Smooth muscle cell (in vitro differentiated cells): ENCODE data around the gene SCYGR1. TPM values are rescaled to one million over a fixed set of nuclear protein-coding genes. Genes with fewer than 3 reads are reported as not detected.

Experiments used
- DNase-seq: peaks from one replicate; lab custom pipeline; 2025; ENCODE audit not compliant: unreplicated experiment; lab: John Stamatoyannopoulos, UW
- H2AFZ ChIP-seq: fragments of 200-600 bp; sonication (generic); 2 replicates; pipeline ENCODE4 v1.6.0; 2016; ENCODE audit warnings: antibody characterized with exemption, low read depth, mild to moderate bottlenecking
- H3F3A ChIP-seq: fragments of 200-600 bp; sonication (generic); 2 replicates; pipeline ENCODE4 v1.6.0; 2017; ENCODE audit warnings: antibody characterized with exemption, low read depth
- H3K27ac ChIP-seq: fragments of 200-600 bp; sonication (generic); 2 replicates; pipeline ENCODE4 v1.5.1; 2016; ENCODE audit warnings: low read depth, mild to moderate bottlenecking
- H3K27me3 ChIP-seq: fragments of 200-600 bp; sonication (generic); 2 replicates; pipeline ENCODE4 v1.6.1; 2016; ENCODE audit warnings: low read depth, mild to moderate bottlenecking
- H3K36me3 ChIP-seq: fragments of 200-600 bp; sonication (generic); 2 replicates; pipeline ENCODE4 v1.5.1; 2016; ENCODE audit warnings: low read depth
- H3K4me1 ChIP-seq: fragments of 200-600 bp; sonication (generic); 2 replicates; pipeline ENCODE4 v1.5.1; 2016; ENCODE audit warnings: low read depth
- H3K4me2 ChIP-seq: fragments of 200-600 bp; sonication (generic); 2 replicates; pipeline ENCODE4 v1.6.0; 2016; ENCODE audit warnings: mild to moderate bottlenecking
- H3K4me3 ChIP-seq: fragments of 200-600 bp; sonication (generic); 2 replicates; pipeline ENCODE4 v1.5.1; 2016; ENCODE audit warnings: mild to moderate bottlenecking
- H3K79me2 ChIP-seq: fragments of 200-600 bp; sonication (generic); 2 replicates; pipeline ENCODE4 v1.6.0; 2016; ENCODE audit warnings: low read depth, mild to moderate bottlenecking
- H3K9ac ChIP-seq: fragments of 200-600 bp; sonication (generic); 2 replicates; pipeline ENCODE4 v1.6.0; 2016; ENCODE audit warnings: low read depth
- H3K9me3 ChIP-seq: fragments of 200-600 bp; sonication (generic); replicated peaks from 2 replicates; pipeline ENCODE4 v1.5.1; 2016; ENCODE audit warnings: low read depth
- H4K20me1 ChIP-seq: fragments of 200-600 bp; sonication (generic); 2 replicates; pipeline ENCODE4 v1.6.0; 2016; ENCODE audit warnings: low read depth
- CTCF ChIP-seq: fragments of 200-600 bp; sonication (generic); IDR thresholded peaks from 2 replicates; pipeline ENCODE4 v1.5.1; 2017; ENCODE audit warnings: borderline replicate concordance, mild to moderate bottlenecking, antibody characterized with exemption; ENCODE audit not compliant: insufficient read depth, poor library complexity, severe bottlenecking
- WGBS: methylation state at CpG from one replicate; pipeline ENCODE4 v1.1.7; 2016; ENCODE audit warnings: low lambda C conversion rate; 5-methylcytosine and 5-hydroxymethylcytosine counted together
- polyA plus RNA-seq: library from polyadenylated mRNA; unstranded; fragments of >200 nt; fragmentation: Nextera tagmentation; extraction: Ambion mirVana; gene quantifications from 2 replicates; pipeline ENCODE4 v1.2.1, GENCODE V29; 2016
- total RNA-seq: library from RNA; depleted of rRNA; stranded (reverse); fragments of >200 nt; gene quantifications from 2 replicates; pipeline ENCODE4 v1.2.3, GENCODE V29; 2014

SCYGR1 gene
- total and polyA plus RNA-seq, 2 experiments from 2014 or later = not detected

GRCh38 chr2:227398684-227399670, 11.2 kb upstream of the SCYGR1 start:
- DNase-seq = no peak
- H3K27ac ChIP-seq = no peak overlapping the region
- no peaks in the 10 kb centered on the region for H3K9me3 ChIP-seq
- H3K4me2 ChIP-seq = no peak overlapping the region
- H3K79me2 ChIP-seq = no peaks in the 10 kb centered on the region
- H3F3A ChIP-seq = no peaks in the 10 kb centered on the region
- no peaks in the 10 kb centered on the region for H3K27me3 ChIP-seq
- WGBS = 88% methylated on average over 4 of the region's 4 CpGs
- H3K4me1 ChIP-seq = no peaks in the 10 kb centered on the region
- H3K4me3 ChIP-seq = no peak overlapping the region
- no peaks in the 10 kb centered on the region for H4K20me1 ChIP-seq
- no peaks in the 10 kb centered on the region for H3K36me3 ChIP-seq
- TF ChIP-seq CTCF = no peak
- no peak overlapping the region for H2AFZ ChIP-seq
- no peak overlapping the region for H3K9ac ChIP-seq

GRCh38 chr2:227397562-227397961, 9.8 kb upstream of the SCYGR1 start:
- 80% methylated on average over 4 of the region's 4 CpGs for WGBS

GRCh38 chr2:227395556-227395955, 7.8 kb upstream of the SCYGR1 start:
- no peaks in the 10 kb centered on the region for H3K9me3 ChIP-seq
- no peak overlapping the region for H3K9ac ChIP-seq
- no peak for TF ChIP-seq CTCF
- no peak for DNase-seq
- H3K36me3 ChIP-seq = no peaks in the 10 kb centered on the region
- no peak overlapping the region for H3K4me2 ChIP-seq
- H3K4me1 ChIP-seq = no peaks in the 10 kb centered on the region
- 96% methylated on average over 1 of the region's 1 CpG for WGBS
- H2AFZ ChIP-seq = no peak overlapping the region
- H3K4me3 ChIP-seq = no peak overlapping the region
- H3F3A ChIP-seq = no peaks in the 10 kb centered on the region
- no peak overlapping the region for H3K27ac ChIP-seq
- H3K79me2 ChIP-seq = no peaks in the 10 kb centered on the region
- no peaks in the 10 kb centered on the region for H4K20me1 ChIP-seq
- H3K27me3 ChIP-seq = no peaks in the 10 kb centered on the region

More at GRCh38 chr2:227397562-227397961, 9.8 kb upstream of the SCYGR1 start:
- Histone ChIP-seq H3K9me3 (no peaks in the 10 kb centered on the region), H4K20me1 (no peaks in the 10 kb centered on the region), H2AFZ (no peak overlapping the region), H3K4me3 (no peak overlapping the region), H3K4me2 (no peak overlapping the region), H3K36me3 (no peaks in the 10 kb centered on the region), H3K27me3 (no peaks in the 10 kb centered on the region), H3K9ac (no peak overlapping the region), H3K79me2 (no peaks in the 10 kb centered on the region), H3K4me1 (no peaks in the 10 kb centered on the region), H3K27ac (no peak overlapping the region), H3F3A (no peaks in the 10 kb centered on the region)
- TF ChIP-seq CTCF = no peak
- DNase-seq = no peak

- H3K4me1 ChIP-seq = no peaks in the 10 kb centered on the region
- no peak overlapping the region for H3K4me2 ChIP-seq
- no peak overlapping the region for H3K27ac ChIP-seq
- no peaks in the 10 kb centered on the region for H3K9me3 ChIP-seq
- no peaks in the 10 kb centered on the region for H3K27me3 ChIP-seq
- DNase-seq = no peak
- no peak overlapping the region for H3K9ac ChIP-seq
- H3K36me3 ChIP-seq = no peaks in the 10 kb centered on the region
- no peak for TF ChIP-seq CTCF
- no peaks in the 10 kb centered on the region for H4K20me1 ChIP-seq
- no peaks in the 10 kb centered on the region for H3F3A ChIP-seq
- no peaks in the 10 kb centered on the region for H3K79me2 ChIP-seq
- H3K4me3 ChIP-seq = no peak overlapping the region
- 96% methylated on average over 2 of the region's 2 CpGs for WGBS
- no peak overlapping the region for H2AFZ ChIP-seq
Measured at GRCh38 chr2:227394401-227394800, 6.7 kb upstream of the SCYGR1 start.
